Transverse colon (tissue), 4 donors: Measurements from ENCODE around the gene SLC12A7.

Experiments used
- CTCF ChIP-seq, 5 experiments: fragments of 200-600 bp in 3 of 5; fragments of 450-650 bp in 2 of 5; sonication (generic) in 3 of 5; IDR thresholded peaks; 1 replicate in 2 of 5; 2 replicates in 3 of 5; pipeline ENCODE4 v1.5.1; 2016 to 2017; ENCODE audit warnings: antibody characterized with exemption in 5 of 5, inconsistent platforms in 3 of 5, mild to moderate bottlenecking in 2 of 5, moderate library complexity in 1 of 5
- POLR2A ChIP-seq: fragments of 450-650 bp; IDR thresholded peaks from one replicate; pipeline ENCODE4 v1.6.1; 2016; ENCODE audit warnings: antibody characterized with exemption, mild to moderate bottlenecking, moderate library complexity
- POLR2AphosphoS5 ChIP-seq, 3 donors: sonication (generic); formaldehyde crosslinking; IDR thresholded peaks; one replicate each; pipeline ENCODE4 v1.6.1; 2016; ENCODE audit warnings: antibody characterized with exemption in 3 of 3

- no peak for TF ChIP-seq CTCF (IDR thresholded peaks at IDR 0.05)
- no peak for TF ChIP-seq POLR2AphosphoS5 (IDR thresholded peaks at IDR 0.05)
- TF ChIP-seq POLR2A = no peak
Observed at GRCh38 chr5:1081519-1081918, 30.3 kb downstream of the SLC12A7 start.
